HG03064 (cell line): ENCODE data around the gene CCR1.

Experiments
- ATAC-seq: cut with Tn5 transposase; IDR thresholded peaks from one replicate; pipeline ENCODE4 v1.9.1; 2021; ENCODE audit warnings: low read depth; ENCODE audit not compliant: unreplicated experiment

Gene CCR1

DNA sequence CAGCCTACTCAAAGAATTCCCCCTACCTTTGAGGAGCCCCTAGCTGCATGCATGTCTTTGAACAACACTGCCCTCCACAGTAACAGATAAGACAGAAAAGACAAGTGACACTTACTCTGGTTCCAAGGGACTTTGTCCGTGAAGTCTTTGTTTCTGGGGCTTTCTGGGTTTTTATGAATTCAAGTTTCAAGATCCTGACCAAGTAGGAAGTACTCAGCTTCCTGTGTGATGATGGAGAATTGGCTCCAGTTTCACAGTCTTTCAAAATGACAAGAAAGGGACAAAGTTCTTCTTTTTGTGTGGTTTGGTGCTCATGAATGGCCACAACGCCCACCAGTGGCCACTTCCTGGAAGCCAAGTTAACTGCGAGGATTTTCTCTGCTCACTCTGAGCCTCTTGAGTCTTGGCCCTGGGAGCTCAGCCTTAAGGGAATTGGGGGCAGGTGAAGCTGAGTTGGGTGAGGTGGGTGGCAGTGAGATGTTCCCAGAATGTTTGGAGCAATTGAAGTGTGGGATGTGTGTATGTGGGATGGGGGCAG is at the start of gene CCR1:
Gene CCR1, minus strand, starts transcription at position 147 of the 538 bp plus-strand sequence. CDS start 4,000 bp downstream, outside the sequence.
- ATAC-seq: no peak

- no peak for ATAC-seq
Observed at GRCh38 chr3:46252980-46253379, 44.9 kb upstream of the CCR1 start.

- no peak for ATAC-seq
Observed at GRCh38 chr3:46245146-46245545, 37.0 kb upstream of the CCR1 start.

DNA sequence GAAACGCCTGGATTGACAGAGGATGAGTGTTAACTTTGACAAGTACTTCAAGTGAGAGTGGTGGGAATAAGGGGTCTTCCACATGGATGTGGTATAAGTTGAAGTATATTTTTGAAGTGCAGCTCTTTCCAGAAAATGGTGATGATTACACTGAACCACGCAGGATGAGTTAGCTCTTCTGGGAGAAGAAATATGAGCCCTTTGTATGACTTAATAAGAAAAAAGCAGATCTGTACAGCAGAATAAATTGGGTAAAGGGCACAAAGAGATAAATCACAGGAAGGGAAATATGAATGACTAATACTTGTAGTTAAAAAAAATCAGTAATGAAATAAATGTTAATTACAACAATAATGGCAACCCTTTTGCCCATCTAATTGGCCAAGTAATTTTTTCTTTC is 35.4 kb upstream of the CCR1 start:
- no peak for ATAC-seq

GRCh38 chr3:46242120-46242519 is 34.0 kb upstream of the CCR1 start, which contains the start of gene CCR3:
TSS of gene CCR3 (plus strand) at chr3:46242460. CDS start at chr3:46265159, 22,699 bp downstream.
- ATAC-seq: no peak

DNA sequence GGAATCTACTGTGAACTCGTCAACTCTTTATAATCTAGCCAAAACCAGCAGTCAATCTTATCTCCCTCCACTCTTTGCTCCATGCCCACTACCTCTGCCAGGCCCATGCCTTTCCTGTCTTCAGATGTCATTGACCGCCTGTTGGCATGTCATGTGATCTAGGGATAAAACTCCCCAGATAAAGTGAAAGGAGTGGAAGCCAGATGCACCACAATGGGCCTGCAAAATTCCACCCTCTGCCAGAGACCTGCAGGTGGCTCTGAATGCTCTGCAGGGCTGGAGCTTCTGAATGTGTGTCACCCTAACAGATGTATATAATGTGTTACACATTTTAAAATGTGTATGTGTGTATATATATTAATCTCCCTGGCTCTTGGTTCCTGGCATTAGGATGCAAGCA is 31.8 kb upstream of the CCR1 start:
- no peak for ATAC-seq

GRCh38 chr3:46239301-46239938 is 31.3 kb upstream of the CCR1 start:
- ATAC-seq: no peak

GRCh38 chr3:46238386-46238785 is 30.3 kb upstream of the CCR1 start:
- no peak for ATAC-seq

- no peak for ATAC-seq
Observed at GRCh38 chr3:46236294-46237054, 28.4 kb upstream of the CCR1 start.

GRCh38 chr3:46235425-46235824 is 27.3 kb upstream of the CCR1 start:
- ATAC-seq: no peak

GRCh38 chr3:46233194-46233593 is 25.1 kb upstream of the CCR1 start:
- no peak for ATAC-seq

- ATAC-seq: no peak
Observed at GRCh38 chr3:46231323-46231722, 23.2 kb upstream of the CCR1 start.

DNA sequence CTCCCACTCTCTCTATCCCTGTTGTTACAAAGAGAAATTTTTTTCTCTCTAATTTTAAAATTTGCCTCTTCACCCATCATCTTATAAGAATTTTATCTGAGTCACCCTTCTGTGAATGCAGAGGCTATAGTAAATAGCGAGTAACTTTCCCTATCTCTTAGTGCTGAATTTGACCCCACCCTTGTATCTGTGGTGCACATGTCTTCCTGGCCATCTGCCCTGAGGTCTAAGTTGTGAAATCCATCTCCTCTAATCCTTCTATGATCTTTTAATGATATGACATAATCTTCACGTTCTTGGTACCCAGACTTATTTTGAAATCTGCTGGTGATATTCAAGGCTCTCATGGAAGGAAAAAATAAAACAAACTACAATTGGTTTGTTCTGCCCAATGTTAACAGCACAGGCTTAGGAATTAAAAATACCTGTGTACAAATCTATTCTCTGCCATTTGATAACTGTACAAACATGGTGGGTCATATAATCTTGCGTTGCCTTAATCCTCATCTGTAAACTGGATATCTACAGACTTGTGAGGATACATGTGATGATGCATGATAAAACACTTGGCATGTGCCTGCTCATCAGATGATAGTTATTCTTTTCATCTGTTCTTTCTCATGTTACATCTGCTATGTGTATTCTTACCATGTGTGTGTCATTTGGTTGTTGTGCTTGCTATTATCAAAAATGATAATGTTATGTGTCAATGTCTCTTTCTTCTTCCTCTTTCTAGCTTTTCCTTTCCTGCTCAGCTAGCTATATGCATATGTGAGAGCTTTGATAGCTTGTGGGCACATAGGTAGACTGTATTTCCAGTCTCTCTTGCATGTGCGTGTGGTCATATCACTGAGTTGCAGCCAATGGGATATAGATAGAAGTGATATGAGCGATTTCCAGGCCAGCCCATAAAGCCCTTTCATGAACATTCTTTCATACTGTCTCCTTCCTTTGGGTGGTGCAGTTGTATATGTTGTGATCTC is 20.4 kb upstream of the CCR1 start:
- ATAC-seq: no peak

DNA sequence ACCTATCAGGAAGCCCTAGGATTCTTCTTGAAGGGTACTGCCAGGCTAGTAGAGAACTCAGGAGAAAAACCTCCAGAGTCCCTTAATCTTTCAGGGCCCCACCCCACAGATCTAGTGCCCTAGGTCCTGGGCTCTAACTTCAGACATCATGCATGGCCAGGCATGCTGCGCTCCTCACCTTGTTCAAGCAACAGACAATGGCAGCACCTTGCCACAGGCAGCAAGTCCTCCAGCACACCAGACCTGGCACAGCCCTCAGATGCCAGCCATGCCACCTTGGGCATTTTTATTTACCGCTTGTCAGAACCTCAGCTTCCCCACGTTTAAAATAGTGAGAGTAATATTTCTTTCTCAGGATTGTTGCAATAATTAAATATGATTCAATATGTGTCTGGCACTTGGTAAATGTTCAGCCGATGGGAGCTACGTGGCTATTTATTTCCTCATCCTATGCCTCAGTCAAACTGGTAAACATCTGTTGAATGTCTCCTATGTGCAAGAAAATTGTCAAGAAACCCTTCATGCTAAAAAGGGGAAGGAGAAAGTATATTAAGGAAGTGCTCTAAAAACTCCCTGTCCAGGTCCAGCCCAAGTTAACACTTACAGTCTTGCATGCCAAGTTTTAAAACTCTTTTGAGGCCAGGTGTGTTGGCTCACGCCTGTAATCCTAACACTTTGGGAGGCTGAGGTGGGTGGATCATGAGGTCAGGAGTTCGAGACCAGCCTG is 14.5 kb upstream of the CCR1 start:
- no peak for ATAC-seq

GRCh38 chr3:46221938-46222337 is 13.8 kb upstream of the CCR1 start:
- no peak for ATAC-seq

DNA sequence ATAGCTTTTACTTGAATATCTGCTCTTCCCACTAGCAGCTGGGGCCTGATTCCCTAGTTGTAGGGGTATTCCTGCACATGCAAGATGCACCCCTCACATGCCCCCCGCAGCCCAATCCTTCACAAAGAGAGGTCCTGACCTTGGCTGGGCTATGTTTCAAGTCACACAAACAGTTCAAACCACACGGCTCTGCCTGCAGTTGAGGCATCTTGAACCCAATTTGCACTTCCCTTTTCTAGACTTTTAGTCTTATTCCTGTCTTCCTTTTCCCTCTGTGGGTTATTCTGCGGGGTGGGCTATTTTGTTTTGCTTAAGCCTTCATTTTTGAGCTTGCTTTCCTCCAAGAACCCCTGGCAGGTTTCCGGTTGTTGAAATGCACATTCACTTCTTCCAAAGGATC is 13.3 kb upstream of the CCR1 start:
- ATAC-seq: no peak

DNA sequence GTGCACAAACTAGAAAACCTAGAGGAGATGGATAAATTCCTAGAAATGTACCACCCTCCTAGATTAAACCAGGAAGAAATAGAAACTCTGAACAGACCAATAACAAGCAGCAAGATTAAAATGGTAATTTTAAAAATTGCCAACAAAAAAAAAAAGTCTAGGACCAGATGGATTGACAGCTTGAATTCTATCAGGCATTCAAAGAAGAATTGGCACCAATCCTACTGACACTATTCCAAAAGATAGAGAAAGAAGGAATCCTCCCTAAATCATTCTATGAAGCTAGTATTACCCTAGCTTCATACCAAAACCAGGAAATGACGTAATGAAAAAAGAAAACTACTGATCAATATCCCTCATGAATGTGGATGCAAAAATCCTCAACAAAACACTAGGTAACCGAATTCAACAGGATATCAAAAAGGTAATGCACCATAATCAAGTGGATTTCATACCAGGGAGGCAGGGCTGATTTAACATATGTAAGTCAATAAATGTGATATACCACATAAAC is 10.1 kb upstream of the CCR1 start:
- ATAC-seq: no peak

- ATAC-seq: no peak
Observed at GRCh38 chr3:46215810-46216414, 7.8 kb upstream of the CCR1 start.

- ATAC-seq: no peak
Observed at GRCh38 chr3:46214751-46215352, 6.7 kb upstream of the CCR1 start.
